GM23338 (cell line): ENCODE results near the gene NAMPT.

Experiments
- CREB1 ChIP-seq: fragments of 250-450 bp; sonication (Bioruptor Pico); IDR thresholded peaks from 2 replicates; pipeline ENCODE4 v1.5.0; 2020; ENCODE audit warnings: low read depth, mild to moderate bottlenecking, moderate library complexity
- EZH2 ChIP-seq: fragments of 200-600 bp; sonication (generic); IDR thresholded peaks from one replicate; pipeline ENCODE4 v1.8.0; 2017; ENCODE audit warnings: antibody characterized with exemption, mild to moderate bottlenecking, low read depth; ENCODE audit not compliant: unreplicated experiment
- POLR2AphosphoS5 ChIP-seq: IDR thresholded peaks from 2 replicates; pipeline ENCODE4 v1.6.1; 2016; ENCODE audit warnings: antibody characterized with exemption, low read depth
- TF ChIP-seq, protein P1 (sequence below), 2 experiments: fragments of 200-600 bp in 1 of 2; sonication (generic) in 1 of 2; conservative IDR thresholded peaks; 2 replicates each; pipeline versions ENCODE4 v1.5.1 to v1.6.1; 2016 to 2017; ENCODE audit warnings: antibody characterized with exemption in 2 of 2, low read depth in 2 of 2, mild to moderate bottlenecking in 2 of 2, moderate library complexity in 1 of 2
- TF ChIP-seq, protein P2 (sequence below): IDR thresholded peaks from one replicate; pipeline ENCODE4 v1.6.1; 2018; ENCODE audit warnings: antibody characterized with exemption; ENCODE audit not compliant: unreplicated experiment

DNA sequence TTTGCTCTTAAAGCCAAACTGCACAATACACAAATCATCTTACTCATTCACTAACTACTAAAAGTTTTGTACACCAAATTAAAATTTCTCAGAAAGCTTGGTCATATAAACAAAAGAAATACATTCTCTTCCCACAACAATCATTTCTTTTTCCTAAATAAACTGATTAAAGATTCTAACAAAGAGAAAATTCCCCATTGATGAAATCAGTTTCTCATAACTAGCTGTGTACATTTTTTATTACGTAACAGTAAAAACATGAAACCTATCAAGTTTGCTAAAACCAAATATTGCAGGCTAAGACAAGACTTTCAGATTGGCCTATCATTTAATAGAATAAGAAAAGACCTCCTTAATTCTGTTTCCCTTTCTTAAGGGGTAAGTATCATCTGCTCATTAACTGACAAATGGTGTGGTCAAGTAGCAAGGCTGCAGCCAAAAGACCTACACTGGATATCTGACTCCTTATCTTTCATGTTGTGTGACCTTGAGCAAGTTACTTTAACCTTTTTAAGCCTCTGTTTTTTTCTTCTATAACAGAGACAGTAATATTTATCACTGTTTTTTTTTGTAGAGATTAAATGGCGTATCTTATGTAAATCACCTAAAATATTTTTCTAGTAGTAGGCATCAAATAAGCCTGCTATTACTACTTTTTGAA lies 22.4 kb downstream of the NAMPT start:
- TF ChIP-seq, protein P1, sequence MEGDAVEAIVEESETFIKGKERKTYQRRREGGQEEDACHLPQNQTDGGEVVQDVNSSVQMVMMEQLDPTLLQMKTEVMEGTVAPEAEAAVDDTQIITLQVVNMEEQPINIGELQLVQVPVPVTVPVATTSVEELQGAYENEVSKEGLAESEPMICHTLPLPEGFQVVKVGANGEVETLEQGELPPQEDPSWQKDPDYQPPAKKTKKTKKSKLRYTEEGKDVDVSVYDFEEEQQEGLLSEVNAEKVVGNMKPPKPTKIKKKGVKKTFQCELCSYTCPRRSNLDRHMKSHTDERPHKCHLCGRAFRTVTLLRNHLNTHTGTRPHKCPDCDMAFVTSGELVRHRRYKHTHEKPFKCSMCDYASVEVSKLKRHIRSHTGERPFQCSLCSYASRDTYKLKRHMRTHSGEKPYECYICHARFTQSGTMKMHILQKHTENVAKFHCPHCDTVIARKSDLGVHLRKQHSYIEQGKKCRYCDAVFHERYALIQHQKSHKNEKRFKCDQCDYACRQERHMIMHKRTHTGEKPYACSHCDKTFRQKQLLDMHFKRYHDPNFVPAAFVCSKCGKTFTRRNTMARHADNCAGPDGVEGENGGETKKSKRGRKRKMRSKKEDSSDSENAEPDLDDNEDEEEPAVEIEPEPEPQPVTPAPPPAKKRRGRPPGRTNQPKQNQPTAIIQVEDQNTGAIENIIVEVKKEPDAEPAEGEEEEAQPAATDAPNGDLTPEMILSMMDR (conservative IDR thresholded peaks at IDR 0.05; ENCODE audit: low read depth in 2 of 2) = no peak
- TF ChIP-seq EZH2 (no peak), CREB1 (no peak), POLR2AphosphoS5 (no peak)
- TF ChIP-seq, protein P2, sequence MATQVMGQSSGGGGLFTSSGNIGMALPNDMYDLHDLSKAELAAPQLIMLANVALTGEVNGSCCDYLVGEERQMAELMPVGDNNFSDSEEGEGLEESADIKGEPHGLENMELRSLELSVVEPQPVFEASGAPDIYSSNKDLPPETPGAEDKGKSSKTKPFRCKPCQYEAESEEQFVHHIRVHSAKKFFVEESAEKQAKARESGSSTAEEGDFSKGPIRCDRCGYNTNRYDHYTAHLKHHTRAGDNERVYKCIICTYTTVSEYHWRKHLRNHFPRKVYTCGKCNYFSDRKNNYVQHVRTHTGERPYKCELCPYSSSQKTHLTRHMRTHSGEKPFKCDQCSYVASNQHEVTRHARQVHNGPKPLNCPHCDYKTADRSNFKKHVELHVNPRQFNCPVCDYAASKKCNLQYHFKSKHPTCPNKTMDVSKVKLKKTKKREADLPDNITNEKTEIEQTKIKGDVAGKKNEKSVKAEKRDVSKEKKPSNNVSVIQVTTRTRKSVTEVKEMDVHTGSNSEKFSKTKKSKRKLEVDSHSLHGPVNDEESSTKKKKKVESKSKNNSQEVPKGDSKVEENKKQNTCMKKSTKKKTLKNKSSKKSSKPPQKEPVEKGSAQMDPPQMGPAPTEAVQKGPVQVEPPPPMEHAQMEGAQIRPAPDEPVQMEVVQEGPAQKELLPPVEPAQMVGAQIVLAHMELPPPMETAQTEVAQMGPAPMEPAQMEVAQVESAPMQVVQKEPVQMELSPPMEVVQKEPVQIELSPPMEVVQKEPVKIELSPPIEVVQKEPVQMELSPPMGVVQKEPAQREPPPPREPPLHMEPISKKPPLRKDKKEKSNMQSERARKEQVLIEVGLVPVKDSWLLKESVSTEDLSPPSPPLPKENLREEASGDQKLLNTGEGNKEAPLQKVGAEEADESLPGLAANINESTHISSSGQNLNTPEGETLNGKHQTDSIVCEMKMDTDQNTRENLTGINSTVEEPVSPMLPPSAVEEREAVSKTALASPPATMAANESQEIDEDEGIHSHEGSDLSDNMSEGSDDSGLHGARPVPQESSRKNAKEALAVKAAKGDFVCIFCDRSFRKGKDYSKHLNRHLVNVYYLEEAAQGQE = no peak
